ENCODE measurements around the gene JMJD7.

- no peak for TF ChIP-seq POLR2A (IDR thresholded peaks at IDR 0.05)
- no peak for TF ChIP-seq CTCF (IDR thresholded peaks at IDR 0.05)
These were observed 59.3 kb downstream of the JMJD7 start for GRCh38 chr15:41887161-41887560.

Measured in Peyer's patch (tissue), 4 donors.